Activated T-helper 17 cell treated with anti-CD3 and anti-CD28 coated beads, Interleukin-2, amount 50 U/mL, for 72 hours (primary cell): ENCODE results near the gene PACRG. TPM values are rescaled to one million over a fixed set of nuclear protein-coding genes. Genes with fewer than 3 reads are reported as not detected.

Experiments
- ATAC-seq: fragments of 150-1000 bp; cut with Tn5 transposase; replicated peaks from 2 replicates; pipeline ENCODE4 v1.10.0; 2021; ENCODE audit warnings: mild to moderate bottlenecking, moderate library complexity
- H3K27ac Mint-ChIP-seq: one replicate; pipeline ENCODE4 v1.8.0; 2022; ENCODE audit warnings: mixed read lengths
- H3K27me3 Mint-ChIP-seq: one replicate; pipeline ENCODE4 v1.8.0; 2022; ENCODE audit warnings: mixed read lengths
- H3K36me3 Mint-ChIP-seq: one replicate; pipeline ENCODE4 v1.8.0; 2022; ENCODE audit warnings: low read depth, mild to moderate bottlenecking, mixed read lengths
- H3K4me1 Mint-ChIP-seq: one replicate; pipeline ENCODE4 v1.8.0; 2022; ENCODE audit warnings: mixed read lengths
- H3K4me3 Mint-ChIP-seq: one replicate; pipeline ENCODE4 v1.8.0; 2022; ENCODE audit warnings: mild to moderate bottlenecking, mixed read lengths
- H3K9me3 Mint-ChIP-seq: one replicate; pipeline ENCODE4 v1.8.0; 2022; ENCODE audit warnings: mixed read lengths
- total RNA-seq, 2 donors: library from RNA; stranded (reverse); gene quantifications; one replicate each; pipeline ENCODE4 v1.2.3, GENCODE V29; 2022

Gene PACRG
- total RNA-seq, 2 donors from 2014 or later, result not detected

DNA sequence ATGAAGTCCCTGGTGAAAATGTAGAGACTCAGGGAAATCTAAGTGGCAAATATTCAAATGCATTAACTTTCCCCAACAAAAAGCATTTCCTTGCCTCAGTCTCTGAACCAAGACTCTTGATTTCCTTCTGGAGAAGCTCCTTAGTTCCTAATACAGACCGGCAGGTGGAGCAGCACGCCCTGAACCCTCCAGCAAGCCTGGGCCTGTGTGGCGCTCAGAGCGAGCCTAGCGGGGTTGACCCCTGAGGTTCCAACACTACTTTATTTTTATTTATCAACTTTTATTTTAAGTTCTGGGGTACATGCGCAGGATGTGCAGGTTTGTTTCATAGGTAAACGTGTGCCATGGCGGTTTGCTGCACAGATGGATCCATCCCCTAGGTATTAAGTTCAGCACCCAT is 50.8 kb downstream of the PACRG start:
- no peaks in the 10 kb centered on the region for H3K4me1 Mint-ChIP-seq
- no peaks in the 10 kb centered on the region for H3K36me3 Mint-ChIP-seq
- peaks cover 5% of the 10 kb centered on the region for H3K27me3 Mint-ChIP-seq
- H3K4me3 Mint-ChIP-seq, result no peak overlapping the region
- H3K9me3 Mint-ChIP-seq, result peaks cover 14% of the 10 kb centered on the region
- ATAC-seq, result no peak
- no peak overlapping the region for H3K27ac Mint-ChIP-seq

DNA sequence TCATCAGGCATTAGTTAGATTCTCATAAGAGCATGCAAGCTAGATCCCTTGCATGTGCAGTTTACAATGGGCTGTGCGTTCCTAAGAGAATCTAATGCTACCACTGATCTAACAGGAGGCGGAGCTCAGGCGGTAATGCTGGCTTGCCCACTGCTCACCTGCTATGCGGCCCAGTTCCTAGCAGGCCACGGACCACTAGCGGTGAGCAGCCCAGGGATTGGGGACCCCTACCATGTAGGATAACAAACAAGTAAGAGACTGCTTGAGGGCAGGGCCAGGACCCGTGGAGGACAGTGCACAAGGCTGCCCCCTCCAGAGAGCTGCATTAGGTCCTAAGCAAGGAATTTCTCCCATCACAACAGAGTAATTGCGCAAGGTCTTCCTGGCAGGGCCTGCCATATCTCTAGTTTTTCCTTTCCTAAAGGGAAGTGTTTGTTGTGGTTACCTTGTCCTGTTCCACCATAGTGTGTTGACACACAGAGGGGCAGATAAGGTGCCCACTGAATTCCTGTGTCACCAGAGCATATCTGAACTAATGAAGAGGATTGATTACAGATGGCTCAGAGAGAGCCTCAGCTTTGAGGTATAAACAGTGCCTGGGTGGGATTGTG is 58.0 kb downstream of the PACRG start:
- Mint-ChIP-seq H3K27me3 (no peaks in the 10 kb centered on the region), H3K4me3 (no peak overlapping the region), H3K36me3 (no peaks in the 10 kb centered on the region), H3K27ac (no peak overlapping the region), H3K4me1 (no peaks in the 10 kb centered on the region), H3K9me3 (peaks cover 4% of the 10 kb centered on the region)
- ATAC-seq, result no peak

DNA sequence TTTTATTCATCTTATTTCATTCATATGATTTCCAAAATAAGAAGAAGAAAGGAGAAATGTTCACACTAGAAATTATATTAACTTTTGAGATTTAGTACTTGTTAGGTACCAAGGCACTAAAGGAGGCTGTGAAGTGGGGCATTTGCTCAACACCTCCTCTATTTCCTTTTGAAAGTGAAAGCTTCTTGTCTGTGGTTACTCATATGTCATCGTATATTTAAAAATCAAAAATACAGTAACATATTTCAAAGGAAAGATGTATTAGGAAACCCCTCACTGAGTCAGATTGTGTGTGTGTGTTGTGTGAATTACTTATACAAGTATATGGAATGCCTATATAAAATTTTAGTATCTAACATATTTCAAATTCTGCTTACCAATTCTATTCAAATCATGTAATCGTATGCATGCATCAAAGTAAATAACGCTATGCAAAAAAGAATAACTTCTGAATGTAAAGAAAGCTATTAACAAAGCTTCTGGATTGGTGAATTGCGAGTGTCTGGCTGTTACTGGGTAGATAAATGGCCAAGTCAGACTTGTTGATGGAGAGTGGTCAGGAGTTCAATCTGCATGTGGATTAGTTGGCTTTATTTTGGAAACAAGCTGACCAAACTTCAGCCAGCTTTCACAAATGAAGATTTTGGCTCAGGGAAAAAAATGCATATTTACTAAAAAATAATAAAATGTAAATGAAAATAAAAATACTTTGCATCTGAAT is 70.9 kb downstream of the PACRG start:
- peak; percentile 38 for ATAC-seq
- Mint-ChIP-seq H3K9me3 (no peaks in the 10 kb centered on the region), H3K4me1 (no peaks in the 10 kb centered on the region), H3K36me3 (no peaks in the 10 kb centered on the region), H3K27me3 (peaks cover 5% of the 10 kb centered on the region), H3K4me3 (no peak overlapping the region), H3K27ac (no peak overlapping the region)

DNA sequence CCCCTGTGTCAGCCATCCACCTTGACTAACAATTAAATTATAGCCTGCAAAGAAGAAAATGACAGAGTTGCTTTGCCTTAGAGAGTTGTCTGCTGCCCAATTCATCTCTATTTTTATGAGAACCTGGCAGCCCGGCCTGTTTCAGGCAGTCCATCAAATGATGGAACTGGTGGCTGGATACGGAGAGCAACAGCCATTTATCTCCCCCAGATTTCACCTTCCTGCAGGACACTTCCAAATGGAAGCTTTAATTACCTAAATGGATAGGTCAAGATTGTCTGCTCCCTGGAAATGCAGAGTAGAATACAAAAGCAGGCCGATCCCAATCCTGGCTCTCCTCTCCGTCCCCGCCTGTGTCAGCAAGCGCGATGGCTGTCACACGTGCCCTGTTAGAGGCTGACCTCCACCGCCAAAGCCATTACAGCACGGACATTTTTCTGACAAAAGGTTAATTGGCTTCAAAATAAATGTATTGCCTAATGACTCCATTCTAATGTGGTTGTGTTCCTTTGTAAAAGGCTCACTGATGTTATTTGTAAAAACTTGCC is 86.7 kb downstream of the PACRG start:
- Mint-ChIP-seq H3K4me3 (no peak overlapping the region), H3K9me3 (peaks cover 8% of the 10 kb centered on the region), H3K27ac (no peak overlapping the region), H3K4me1 (no peaks in the 10 kb centered on the region), H3K36me3 (no peaks in the 10 kb centered on the region), H3K27me3 (no peaks in the 10 kb centered on the region)
- ATAC-seq, result no peak

DNA sequence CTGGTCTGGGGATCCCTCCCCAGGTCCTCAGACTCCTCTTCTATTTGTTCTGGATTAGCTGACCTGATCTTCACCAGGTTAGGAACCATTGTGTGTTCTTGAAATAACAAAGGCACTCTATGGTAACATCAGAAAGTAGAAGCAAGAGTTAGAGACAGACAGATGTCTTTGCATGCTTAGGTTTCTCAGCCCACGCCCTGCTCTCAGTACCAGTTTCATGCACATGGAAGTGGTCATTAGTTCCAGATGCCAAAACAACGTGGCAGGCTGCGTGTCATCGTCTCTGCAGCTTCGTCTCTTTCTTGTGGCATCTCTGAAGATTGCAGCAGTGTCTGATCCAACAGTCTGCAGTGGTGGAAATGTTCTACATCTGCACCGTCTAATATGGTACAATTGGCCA is 89.4 kb downstream of the PACRG start:
- no peak overlapping the region for H3K27ac Mint-ChIP-seq
- no peak overlapping the region for H3K4me3 Mint-ChIP-seq
- H3K9me3 Mint-ChIP-seq, result no peaks in the 10 kb centered on the region
- no peaks in the 10 kb centered on the region for H3K27me3 Mint-ChIP-seq
- no peaks in the 10 kb centered on the region for H3K36me3 Mint-ChIP-seq
- no peaks in the 10 kb centered on the region for H3K4me1 Mint-ChIP-seq
- no peak for ATAC-seq

DNA sequence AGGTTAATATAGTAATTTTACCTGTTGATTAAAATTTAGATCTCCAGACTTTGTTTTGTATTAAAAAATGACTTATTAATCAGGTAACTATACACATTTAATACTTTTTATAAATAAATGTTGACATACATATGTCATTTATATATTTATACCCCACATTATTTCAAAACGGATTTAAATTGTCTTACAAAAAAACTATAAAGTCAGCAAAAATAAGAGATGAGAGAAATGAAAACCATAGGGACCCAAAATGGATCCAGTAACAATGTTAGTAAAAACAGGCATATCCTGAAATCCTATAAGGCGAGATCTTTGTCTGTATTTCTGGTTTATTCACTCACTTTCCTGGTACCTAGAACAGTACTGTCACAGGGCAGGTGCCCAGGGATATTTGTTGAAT is 91.5 kb downstream of the PACRG start:
- no peak for ATAC-seq
- Mint-ChIP-seq H3K9me3 (no peaks in the 10 kb centered on the region), H3K4me3 (no peak overlapping the region), H3K36me3 (no peaks in the 10 kb centered on the region), H3K27me3 (no peaks in the 10 kb centered on the region), H3K4me1 (no peaks in the 10 kb centered on the region), H3K27ac (no peak overlapping the region)

DNA sequence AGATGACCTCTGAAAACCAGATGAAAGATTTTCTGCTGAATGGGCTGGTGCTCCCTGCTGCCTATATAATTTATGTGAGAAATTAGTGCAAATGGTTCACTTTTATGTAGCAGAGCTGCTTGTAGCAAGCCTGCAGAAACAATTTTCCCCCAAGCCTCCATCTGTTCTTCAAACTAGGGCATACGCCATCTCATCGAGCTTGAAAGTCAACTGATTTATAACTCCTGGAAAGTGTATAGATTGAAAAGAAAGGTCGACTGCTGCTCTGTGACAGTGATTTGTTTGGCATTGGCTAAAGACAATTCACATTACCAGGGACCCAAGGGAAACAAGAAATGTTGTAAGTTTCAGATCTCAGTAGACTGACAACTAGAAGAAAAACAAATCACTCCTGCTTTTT is 93.3 kb downstream of the PACRG start:
- H3K9me3 Mint-ChIP-seq, result no peaks in the 10 kb centered on the region
- no peaks in the 10 kb centered on the region for H3K4me1 Mint-ChIP-seq
- no peak overlapping the region for H3K27ac Mint-ChIP-seq
- no peak overlapping the region for H3K4me3 Mint-ChIP-seq
- no peak for ATAC-seq
- H3K27me3 Mint-ChIP-seq, result no peaks in the 10 kb centered on the region
- H3K36me3 Mint-ChIP-seq, result no peaks in the 10 kb centered on the region

DNA sequence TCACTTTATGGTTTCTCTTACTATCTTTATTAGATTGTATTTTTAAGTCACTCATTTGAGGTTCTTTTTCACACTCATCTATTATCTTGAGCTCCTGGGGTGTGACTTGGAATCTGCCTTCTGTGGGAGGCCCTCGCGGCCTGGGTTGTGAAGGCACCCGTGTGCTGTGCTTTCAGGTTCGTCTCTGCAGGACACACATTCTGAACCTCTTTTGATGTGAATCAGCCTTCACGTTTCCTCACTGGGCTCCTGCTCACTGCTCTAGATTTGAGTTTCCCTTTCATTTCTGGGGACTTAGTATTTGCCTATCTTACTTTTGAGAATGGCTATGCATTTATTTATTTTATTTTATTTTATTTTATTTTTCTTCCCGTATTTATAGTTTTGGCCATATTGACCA is 97.8 kb downstream of the PACRG start:
- H3K4me1 Mint-ChIP-seq, result no peaks in the 10 kb centered on the region
- H3K9me3 Mint-ChIP-seq, result no peaks in the 10 kb centered on the region
- H3K27ac Mint-ChIP-seq, result no peak overlapping the region
- no peak overlapping the region for H3K4me3 Mint-ChIP-seq
- H3K27me3 Mint-ChIP-seq, result no peaks in the 10 kb centered on the region
- no peaks in the 10 kb centered on the region for H3K36me3 Mint-ChIP-seq
- ATAC-seq, result no peak

DNA sequence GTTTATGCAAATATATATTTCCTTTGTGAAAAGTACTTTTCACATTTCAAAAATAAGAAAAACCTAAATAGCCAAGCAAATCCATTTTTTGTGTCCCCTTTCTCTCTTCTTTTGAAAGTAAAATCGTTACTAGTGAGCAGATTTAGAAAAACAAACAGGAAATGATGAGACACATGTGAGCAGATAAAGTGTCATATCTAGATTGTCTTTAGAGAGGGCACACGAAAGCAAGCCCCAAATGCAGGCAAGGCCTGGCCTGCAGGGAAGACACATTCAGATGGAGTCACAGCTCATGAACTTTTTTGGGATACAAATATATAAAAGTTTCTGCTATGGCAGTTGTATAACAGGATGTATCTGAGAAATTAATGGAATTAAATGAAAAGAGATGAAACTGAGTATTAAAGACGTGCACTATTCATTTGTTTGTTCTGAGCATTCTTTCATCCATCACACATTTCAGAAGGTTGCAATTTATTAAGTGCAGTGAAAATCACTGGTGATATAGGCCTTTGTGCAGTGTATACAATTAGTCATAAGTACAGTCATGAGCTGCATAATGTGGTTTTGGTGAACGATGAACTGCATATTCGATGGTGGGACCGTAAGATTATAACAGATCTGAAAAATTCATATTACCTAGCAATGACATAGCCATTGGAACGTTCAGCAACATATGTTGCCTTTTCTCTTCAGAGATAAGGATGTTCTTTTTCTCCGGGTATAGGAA is 101.4 kb downstream of the PACRG start:
- no peak for ATAC-seq
- H3K27me3 Mint-ChIP-seq, result no peaks in the 10 kb centered on the region
- H3K36me3 Mint-ChIP-seq, result no peaks in the 10 kb centered on the region
- H3K4me3 Mint-ChIP-seq, result no peak overlapping the region
- no peak overlapping the region for H3K27ac Mint-ChIP-seq
- H3K9me3 Mint-ChIP-seq, result no peaks in the 10 kb centered on the region
- H3K4me1 Mint-ChIP-seq, result no peaks in the 10 kb centered on the region

DNA sequence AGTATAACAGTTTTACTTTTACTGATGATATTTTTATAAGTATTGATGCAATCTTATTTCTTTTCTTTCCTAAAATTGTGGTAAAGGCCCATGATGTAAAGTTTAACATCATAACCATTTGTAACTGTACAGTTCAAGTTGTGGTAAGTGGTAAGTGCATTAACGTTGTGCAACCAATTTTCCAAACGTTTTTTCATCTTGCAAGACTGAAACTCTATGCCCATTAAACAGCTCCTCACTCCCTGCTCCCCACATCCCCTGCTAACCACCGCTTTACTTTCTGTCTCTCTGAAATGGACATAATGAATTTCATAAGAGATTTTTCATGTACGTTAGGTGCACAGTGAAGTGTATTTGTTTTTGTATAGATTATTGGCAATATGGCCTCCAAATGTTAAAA is 106.0 kb downstream of the PACRG start:
- no peak for ATAC-seq
- H3K27ac Mint-ChIP-seq, result no peak overlapping the region
- H3K4me1 Mint-ChIP-seq, result no peaks in the 10 kb centered on the region
- no peaks in the 10 kb centered on the region for H3K27me3 Mint-ChIP-seq
- no peak overlapping the region for H3K4me3 Mint-ChIP-seq
- H3K36me3 Mint-ChIP-seq, result no peaks in the 10 kb centered on the region
- peaks cover 3% of the 10 kb centered on the region for H3K9me3 Mint-ChIP-seq

DNA sequence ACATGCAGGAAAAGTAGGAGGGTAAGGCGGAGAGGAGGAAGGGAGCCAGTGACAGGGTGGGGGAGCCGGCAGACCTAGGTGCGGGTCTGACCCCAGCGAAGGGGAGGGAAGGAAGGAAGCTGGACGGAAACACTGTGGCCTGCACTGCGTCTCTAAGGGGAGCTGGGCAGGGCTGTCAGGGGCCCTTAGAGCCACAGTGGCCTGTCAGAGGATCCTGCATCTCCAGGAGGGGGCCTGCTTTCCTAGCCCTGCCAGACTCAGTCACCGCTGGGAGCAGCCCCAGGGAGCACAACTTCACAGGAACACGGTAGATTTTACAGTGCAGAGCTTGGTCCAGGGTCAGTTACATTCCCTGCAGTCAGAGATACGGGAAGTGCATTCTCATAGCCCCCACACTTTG is 118.2 kb downstream of the PACRG start:
- Mint-ChIP-seq H3K27ac (no peak overlapping the region), H3K4me1 (no peaks in the 10 kb centered on the region), H3K36me3 (no peaks in the 10 kb centered on the region), H3K9me3 (no peaks in the 10 kb centered on the region), H3K27me3 (peaks cover 4% of the 10 kb centered on the region), H3K4me3 (no peak overlapping the region)
- no peak for ATAC-seq

DNA sequence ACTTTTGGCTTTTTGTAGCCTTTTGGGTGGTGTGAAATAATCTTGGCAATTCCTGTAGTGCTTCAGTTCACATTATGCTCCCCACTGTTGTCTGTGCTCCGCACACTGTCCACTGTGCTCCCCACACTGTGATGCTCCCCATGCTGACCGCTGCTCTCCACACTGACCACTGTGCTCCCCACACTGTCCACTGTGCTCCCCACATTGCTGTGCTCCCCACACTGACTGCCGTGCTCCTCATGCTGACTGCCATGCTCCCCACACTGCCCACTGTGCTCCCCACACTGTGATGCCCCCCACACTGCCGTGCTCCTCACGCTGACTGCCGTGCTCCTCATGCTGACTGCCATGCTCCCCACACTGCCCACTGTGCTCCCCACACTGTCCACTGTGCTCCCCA is 118.9 kb downstream of the PACRG start:
- no peaks in the 10 kb centered on the region for H3K9me3 Mint-ChIP-seq
- no peaks in the 10 kb centered on the region for H3K4me1 Mint-ChIP-seq
- H3K36me3 Mint-ChIP-seq, result no peaks in the 10 kb centered on the region
- peaks cover 4% of the 10 kb centered on the region for H3K27me3 Mint-ChIP-seq
- no peak overlapping the region for H3K27ac Mint-ChIP-seq
- no peak overlapping the region for H3K4me3 Mint-ChIP-seq
- no peak for ATAC-seq

DNA sequence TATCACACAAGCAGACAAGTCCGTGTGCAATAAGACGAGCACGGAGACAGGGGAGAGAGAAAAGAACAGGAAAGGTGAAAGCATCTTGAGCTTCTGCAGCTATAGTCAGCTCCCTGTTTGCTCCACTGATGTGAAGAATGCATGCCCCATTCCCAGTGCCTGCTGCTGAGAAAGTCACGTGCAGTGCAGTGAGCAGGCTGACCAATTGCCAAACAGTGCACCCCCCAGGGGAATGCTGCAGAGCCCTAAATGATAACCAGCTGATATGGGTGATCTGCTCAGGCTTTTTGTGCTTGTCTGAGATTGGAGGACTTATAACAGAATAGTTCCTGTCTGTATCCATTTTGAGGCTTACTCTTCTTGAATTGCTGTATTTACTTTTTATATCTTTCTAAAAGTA is 121.5 kb downstream of the PACRG start:
- H3K27me3 Mint-ChIP-seq, result peaks cover 4% of the 10 kb centered on the region
- ATAC-seq, result no peak
- no peaks in the 10 kb centered on the region for H3K4me1 Mint-ChIP-seq
- no peaks in the 10 kb centered on the region for H3K36me3 Mint-ChIP-seq
- H3K4me3 Mint-ChIP-seq, result no peak overlapping the region
- no peak overlapping the region for H3K27ac Mint-ChIP-seq
- no peaks in the 10 kb centered on the region for H3K9me3 Mint-ChIP-seq

DNA sequence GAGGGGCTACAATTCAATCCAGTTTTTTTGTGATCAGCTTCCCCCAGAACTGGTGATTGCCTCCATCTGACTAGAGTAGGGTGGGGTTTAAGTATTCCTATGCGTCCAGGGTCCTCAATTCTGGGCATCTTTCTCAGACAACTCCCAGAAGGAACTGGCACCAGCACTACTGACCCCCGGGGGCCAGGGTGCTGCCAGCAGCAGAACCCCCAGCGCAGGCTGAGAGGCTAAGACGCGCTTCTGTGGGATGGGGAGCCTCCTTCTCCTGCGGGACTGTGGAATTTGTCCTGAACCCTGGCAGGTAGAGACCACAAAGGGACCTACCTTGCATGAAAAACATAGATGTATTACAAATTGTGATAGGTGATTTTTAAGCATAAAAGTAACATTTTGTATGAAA is 124.4 kb downstream of the PACRG start:
- Mint-ChIP-seq H3K36me3 (no peaks in the 10 kb centered on the region), H3K9me3 (no peaks in the 10 kb centered on the region), H3K4me3 (no peak overlapping the region), H3K4me1 (no peaks in the 10 kb centered on the region), H3K27ac (no peak overlapping the region), H3K27me3 (no peaks in the 10 kb centered on the region)
- no peak for ATAC-seq
